ENCODE results near the gene TSPAN2. TPM values are rescaled to one million over a fixed set of nuclear protein-coding genes. Genes with fewer than 3 reads are reported as not detected.

The TSPAN2 gene
- total RNA-seq, 4 donors from 2014 or later, result 0.73 to 1.8 (median 1.2) TPM

- Histone ChIP-seq H3K36me3 (no peaks in the 10 kb centered on the region), H3K27ac (no peak overlapping the region), H3K9me3 (no peaks in the 10 kb centered on the region), H3K4me1 (peaks cover 28% of the 10 kb centered on the region), H3K27me3 (peaks cover 20% of the 10 kb centered on the region), H3K4me3 (no peak overlapping the region)
- DNase-seq (ENCODE audit: low spot score in 2 of 2), result no peak
- WGBS, result 76% methylated on average over 9 of the region's 9 CpGs
- TF ChIP-seq POLR2A (IDR thresholded peaks at IDR 0.05) (no peak), POLR2AphosphoS5 (IDR thresholded peaks at IDR 0.05) (no peak), EP300 (IDR thresholded peaks at IDR 0.05) (no peak), CTCF (IDR thresholded peaks at IDR 0.05) (no peak)
Measured at GRCh38 chr1:115086176-115086830, 3.0 kb downstream of the TSPAN2 start.

- peaks cover 23% of the 10 kb centered on the region for H3K4me1 ChIP-seq
- H3K27ac ChIP-seq, result no peak overlapping the region
- TF ChIP-seq POLR2A (IDR thresholded peaks at IDR 0.05), result no peak
- no peak for TF ChIP-seq EP300 (IDR thresholded peaks at IDR 0.05)
- no peak for TF ChIP-seq POLR2AphosphoS5 (IDR thresholded peaks at IDR 0.05)
- TF ChIP-seq CTCF (IDR thresholded peaks at IDR 0.05), result no peak
Measured at GRCh38 chr1:115084902-115085511, 4.3 kb downstream of the TSPAN2 start.

GRCh38 chr1:115082949-115083348 lies 6.4 kb downstream of the TSPAN2 start:
- Histone ChIP-seq H3K27me3 (peaks cover 4% of the 10 kb centered on the region), H3K36me3 (no peaks in the 10 kb centered on the region), H3K27ac (no peak overlapping the region), H3K4me3 (no peak overlapping the region), H3K9me3 (no peaks in the 10 kb centered on the region), H3K4me1 (peaks cover 6% of the 10 kb centered on the region)
- WGBS, result 68% methylated on average over 6 of the region's 6 CpGs
- no peak for DNase-seq (ENCODE audit: low spot score in 2 of 2)
- TF ChIP-seq POLR2AphosphoS5 (IDR thresholded peaks at IDR 0.05) (no peak), EP300 (IDR thresholded peaks at IDR 0.05) (no peak), POLR2A (IDR thresholded peaks at IDR 0.05) (no peak), CTCF (IDR thresholded peaks at IDR 0.05) (no peak)

More at GRCh38 chr1:115084902-115085511, 4.3 kb downstream of the TSPAN2 start:
- 47% methylated on average over 9 of the region's 9 CpGs for WGBS
- Histone ChIP-seq H3K9me3 (no peaks in the 10 kb centered on the region), H3K36me3 (no peaks in the 10 kb centered on the region), H3K27me3 (peaks cover 17% of the 10 kb centered on the region), H3K4me3 (no peak overlapping the region)
- no peak for DNase-seq (ENCODE audit: low spot score in 2 of 2)

GRCh38 chr1:115078708-115079107 lies 10.6 kb downstream of the TSPAN2 start:
- Histone ChIP-seq H3K4me1 (peaks cover 3% of the 10 kb centered on the region), H3K27ac (no peak overlapping the region), H3K36me3 (no peaks in the 10 kb centered on the region), H3K4me3 (no peak overlapping the region), H3K9me3 (no peaks in the 10 kb centered on the region), H3K27me3 (peaks cover 5% of the 10 kb centered on the region)
- TF ChIP-seq EP300 (IDR thresholded peaks at IDR 0.05) (no peak), POLR2AphosphoS5 (IDR thresholded peaks at IDR 0.05) (no peak), CTCF (IDR thresholded peaks at IDR 0.05) (no peak), POLR2A (IDR thresholded peaks at IDR 0.05) (no peak)
- WGBS, result 89% methylated on average over 4 of the region's 4 CpGs
- no peak for DNase-seq (ENCODE audit: low spot score in 2 of 2)

GRCh38 chr1:115077984-115078330 lies 11.3 kb downstream of the TSPAN2 start:
- Histone ChIP-seq H3K9me3 (no peaks in the 10 kb centered on the region), H3K27ac (no peak overlapping the region), H3K4me3 (no peak overlapping the region), H3K36me3 (no peaks in the 10 kb centered on the region), H3K27me3 (peaks cover 9% of the 10 kb centered on the region), H3K4me1 (no peaks in the 10 kb centered on the region)
- no peak for DNase-seq (ENCODE audit: low spot score in 2 of 2)
- 95% methylated on average over 1 of the region's 1 CpG for WGBS
- TF ChIP-seq EP300 (IDR thresholded peaks at IDR 0.05) (no peak), CTCF (IDR thresholded peaks at IDR 0.05) (no peak), POLR2A (IDR thresholded peaks at IDR 0.05) (no peak), POLR2AphosphoS5 (IDR thresholded peaks at IDR 0.05) (no peak)
